SU-DHL-6 (cell line): ENCODE data around the gene SMURF1.

Source experiments
- H2AFZ ChIP-seq: fragments of 200-600 bp; sonication (generic); 2 replicates; pipeline ENCODE4 v1.6.1; 2014; ENCODE audit warnings: low read depth, mild to moderate bottlenecking, moderate library complexity, mixed read lengths, antibody characterized with exemption, low read length; ENCODE audit not compliant: severe bottlenecking
- H3F3A ChIP-seq: fragments of 200-600 bp; shearing (Covaris generic); 2 replicates; pipeline ENCODE4 v1.6.0; 2016; ENCODE audit warnings: antibody characterized with exemption, mild to moderate bottlenecking; ENCODE audit not compliant: insufficient read depth
- H3K27ac ChIP-seq: fragments of 200-600 bp; sonication (generic); 2 replicates; pipeline ENCODE4 v1.5.1; 2016; ENCODE audit warnings: low read depth, mild to moderate bottlenecking, low read length, moderate library complexity, mixed read lengths
- H3K27me3 ChIP-seq: fragments of 200-600 bp; sonication (generic), shearing (Covaris generic); 2 replicates; pipeline ENCODE4 v1.6.0; 2014; ENCODE audit warnings: mild to moderate bottlenecking, low read length
- H3K36me3 ChIP-seq: fragments of 200-600 bp; sonication (generic); 2 replicates; pipeline ENCODE4 v1.6.1; 2014; ENCODE audit warnings: mild to moderate bottlenecking, low read length, mixed read lengths
- H3K4me2 ChIP-seq: fragments of 300-600, 200-600 bp; shearing (Covaris generic), sonication (generic); 2 replicates; pipeline ENCODE4 v1.6.0; 2014; ENCODE audit warnings: low read length, low read depth, mild to moderate bottlenecking; ENCODE audit not compliant: poor library complexity, severe bottlenecking
- H3K4me3 ChIP-seq: fragments of 200-600 bp; sonication (generic); 2 replicates; pipeline ENCODE4 v1.5.1; 2014; ENCODE audit warnings: antibody characterized with exemption, low read length, mild to moderate bottlenecking, mixed read lengths; ENCODE audit not compliant: insufficient read depth, poor library complexity, severe bottlenecking
- H3K79me2 ChIP-seq: fragments of 200-600 bp; sonication (generic); 2 replicates; pipeline ENCODE4 v1.6.1; 2014; ENCODE audit warnings: mild to moderate bottlenecking, low read length, moderate library complexity; ENCODE audit not compliant: insufficient read depth
- H3K9ac ChIP-seq: fragments of 200-600 bp; sonication (generic); 2 replicates; pipeline ENCODE4 v1.7.0; 2014; ENCODE audit warnings: mild to moderate bottlenecking, low read length
- H3K9me2 ChIP-seq: fragments of 200-600 bp; sonication (generic); replicated peaks from 2 replicates; pipeline ENCODE4 v1.6.1; 2014; ENCODE audit warnings: low read length; ENCODE audit not compliant: insufficient read depth
- H3K9me3 ChIP-seq: fragments of 200-600 bp; sonication (generic); 2 replicates; pipeline ENCODE4 v1.6.1; 2014; ENCODE audit warnings: low read length, mixed read lengths; ENCODE audit not compliant: insufficient read depth
- H4K20me1 ChIP-seq: fragments of 200-600 bp; sonication (generic); 2 replicates; pipeline ENCODE4 v1.6.1; 2014; ENCODE audit warnings: low read depth, mild to moderate bottlenecking, antibody characterized with exemption, low read length, moderate library complexity, mixed read lengths
- EZH2phosphoT487 ChIP-seq: fragments of 200-600 bp; sonication (generic), shearing (Covaris generic); conservative IDR thresholded peaks from 2 replicates; pipeline ENCODE4 v1.6.1; 2018; ENCODE audit warnings: mild to moderate bottlenecking, antibody characterized with exemption, low read length, moderate library complexity, mixed read lengths
- TF ChIP-seq, protein P1 (sequence below): fragments of 200-600 bp; sonication (generic); IDR thresholded peaks from one replicate; pipeline ENCODE4 v1.5.1; 2017; ENCODE audit warnings: antibody characterized with exemption, mild to moderate bottlenecking, low read length, moderate library complexity; ENCODE audit not compliant: insufficient read depth, poor library complexity, severe bottlenecking

The SMURF1 gene

GRCh38 chr7:99124751-99125504 is 19.0 kb downstream of the SMURF1 start:
- Histone ChIP-seq H3K9me3 (no peaks in the 10 kb centered on the region), H3K4me2 (no peak overlapping the region), H3K9me2 (no peaks in the 10 kb centered on the region), H3K4me3 (no peak overlapping the region), H3F3A (no peaks in the 10 kb centered on the region), H3K27me3 (no peaks in the 10 kb centered on the region), H3K9ac (no peak overlapping the region), H4K20me1 (peaks cover 12% of the 10 kb centered on the region), H3K36me3 (no peaks in the 10 kb centered on the region), H2AFZ (no peak overlapping the region), H3K79me2 (peaks cover 91% of the 10 kb centered on the region), H3K27ac (no peak overlapping the region)
- TF ChIP-seq, protein P1, sequence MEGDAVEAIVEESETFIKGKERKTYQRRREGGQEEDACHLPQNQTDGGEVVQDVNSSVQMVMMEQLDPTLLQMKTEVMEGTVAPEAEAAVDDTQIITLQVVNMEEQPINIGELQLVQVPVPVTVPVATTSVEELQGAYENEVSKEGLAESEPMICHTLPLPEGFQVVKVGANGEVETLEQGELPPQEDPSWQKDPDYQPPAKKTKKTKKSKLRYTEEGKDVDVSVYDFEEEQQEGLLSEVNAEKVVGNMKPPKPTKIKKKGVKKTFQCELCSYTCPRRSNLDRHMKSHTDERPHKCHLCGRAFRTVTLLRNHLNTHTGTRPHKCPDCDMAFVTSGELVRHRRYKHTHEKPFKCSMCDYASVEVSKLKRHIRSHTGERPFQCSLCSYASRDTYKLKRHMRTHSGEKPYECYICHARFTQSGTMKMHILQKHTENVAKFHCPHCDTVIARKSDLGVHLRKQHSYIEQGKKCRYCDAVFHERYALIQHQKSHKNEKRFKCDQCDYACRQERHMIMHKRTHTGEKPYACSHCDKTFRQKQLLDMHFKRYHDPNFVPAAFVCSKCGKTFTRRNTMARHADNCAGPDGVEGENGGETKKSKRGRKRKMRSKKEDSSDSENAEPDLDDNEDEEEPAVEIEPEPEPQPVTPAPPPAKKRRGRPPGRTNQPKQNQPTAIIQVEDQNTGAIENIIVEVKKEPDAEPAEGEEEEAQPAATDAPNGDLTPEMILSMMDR, result no peak
- TF ChIP-seq EZH2phosphoT487, result no peak

DNA sequence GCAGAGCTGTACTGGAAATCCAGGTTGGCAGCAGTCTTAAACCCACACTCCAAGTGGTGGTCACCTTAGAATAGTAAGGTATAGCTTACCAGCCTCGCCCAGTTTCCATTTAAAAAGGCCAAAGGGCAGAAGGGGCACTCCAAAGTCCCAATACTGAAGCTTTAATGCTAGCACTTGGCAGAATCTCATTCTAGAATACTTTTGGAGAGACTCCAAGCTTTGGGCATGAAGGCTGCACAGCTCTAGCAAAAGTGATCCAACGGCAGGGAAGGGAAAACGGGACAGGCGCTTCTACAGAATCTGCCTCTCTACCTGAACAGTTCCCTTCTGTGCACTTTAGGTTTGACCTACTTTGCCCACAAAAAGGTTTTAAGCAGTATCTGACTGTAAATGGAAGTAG is 19.7 kb downstream of the SMURF1 start:
- H2AFZ ChIP-seq, result no peak overlapping the region
- H3K9ac ChIP-seq, result no peak overlapping the region
- H3K79me2 ChIP-seq, result peaks cover 91% of the 10 kb centered on the region
- no peaks in the 10 kb centered on the region for H3K27me3 ChIP-seq
- no peak for TF ChIP-seq EZH2phosphoT487
- TF ChIP-seq, protein P1, result no peak
- H3K9me2 ChIP-seq, result no peaks in the 10 kb centered on the region
- no peaks in the 10 kb centered on the region for H3F3A ChIP-seq
- H3K9me3 ChIP-seq, result no peaks in the 10 kb centered on the region
- H3K27ac ChIP-seq, result no peak overlapping the region
- no peaks in the 10 kb centered on the region for H3K36me3 ChIP-seq
- peaks cover 9% of the 10 kb centered on the region for H4K20me1 ChIP-seq
- H3K4me3 ChIP-seq, result no peak overlapping the region
- no peak overlapping the region for H3K4me2 ChIP-seq

DNA sequence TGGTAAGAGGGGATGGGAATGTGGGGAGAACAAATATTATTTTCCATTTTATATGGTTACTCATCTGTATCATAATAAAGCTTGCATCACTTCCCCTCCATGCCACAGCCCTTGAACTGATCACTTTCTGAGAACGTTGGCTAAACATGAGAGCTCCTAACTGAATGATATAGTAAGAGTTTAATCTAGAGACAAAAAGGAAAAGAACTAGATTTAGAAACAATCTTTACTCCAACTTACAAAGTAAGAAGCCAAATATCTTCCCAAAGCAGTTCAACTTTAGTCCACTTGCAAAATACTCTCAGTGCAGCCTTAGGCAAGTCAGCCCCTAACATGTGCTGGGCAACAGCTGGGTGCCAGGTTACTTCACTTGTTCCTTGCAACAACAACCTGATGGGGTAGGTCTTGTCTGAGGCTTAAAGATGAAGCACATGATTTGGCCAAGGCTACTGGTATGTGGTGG is 20.3 kb downstream of the SMURF1 start:
- H3K4me2 ChIP-seq, result no peak overlapping the region
- no peak overlapping the region for H3K9ac ChIP-seq
- H3F3A ChIP-seq, result no peaks in the 10 kb centered on the region
- H3K9me2 ChIP-seq, result no peaks in the 10 kb centered on the region
- H3K27me3 ChIP-seq, result no peaks in the 10 kb centered on the region
- H2AFZ ChIP-seq, result no peak overlapping the region
- H4K20me1 ChIP-seq, result peaks cover 9% of the 10 kb centered on the region
- TF ChIP-seq, protein P1, result no peak
- no peak for TF ChIP-seq EZH2phosphoT487
- no peak overlapping the region for H3K27ac ChIP-seq
- peaks cover 91% of the 10 kb centered on the region for H3K79me2 ChIP-seq
- H3K36me3 ChIP-seq, result no peaks in the 10 kb centered on the region
- H3K4me3 ChIP-seq, result no peak overlapping the region
- no peaks in the 10 kb centered on the region for H3K9me3 ChIP-seq
